Fibroblast of lung (primary cell): Measurements from ENCODE around the gene ANXA3. TPM values are rescaled to one million over a fixed set of nuclear protein-coding genes. Genes with fewer than 3 reads are reported as not detected.

Source experiments
- DNase-seq, 2 donors: peaks; one replicate each; pipeline versions ENCODE4 v3.0.0 to v3.0.0-alpha.2; 2010; ENCODE audit warnings: low read depth in 2 of 2
- H2AFZ ChIP-seq: 2 replicates; pipeline ENCODE4 v1.5.1; 2012; ENCODE audit warnings: low read length, control low read depth, inconsistent platforms
- H3K27ac ChIP-seq: 2 replicates; pipeline ENCODE4 v1.5.1; 2011; ENCODE audit warnings: low read length, control low read depth; ENCODE audit not compliant: insufficient read depth
- H3K27me3 ChIP-seq: 2 replicates; pipeline ENCODE4 v1.5.1; 2011; ENCODE audit warnings: mild to moderate bottlenecking, low read length; ENCODE audit not compliant: control insufficient read depth, insufficient read depth
- H3K36me3 ChIP-seq: 2 replicates; pipeline ENCODE4 v1.5.1; 2011; ENCODE audit warnings: low read length; ENCODE audit not compliant: control insufficient read depth, insufficient read depth
- H3K4me1 ChIP-seq: 2 replicates; pipeline ENCODE4 v1.5.1; 2011; ENCODE audit warnings: low read length; ENCODE audit not compliant: control insufficient read depth, insufficient read depth; ENCODE audit errors: extremely low read depth
- H3K4me2 ChIP-seq: 2 replicates; pipeline ENCODE4 v1.5.1; 2011; ENCODE audit warnings: low read length, control low read depth; ENCODE audit not compliant: insufficient read depth; ENCODE audit errors: extremely low read depth
- H3K4me3 ChIP-seq, 4 experiments: fragments of 200-600 bp in 1 of 4; sonication (generic) in 1 of 4; replicated peaks in 1 of 4; 2 replicates each; pipeline ENCODE4 v1.5.1; 2011 to 2016; ENCODE audit warnings: low read length in 4 of 4, low read depth in 3 of 4, mild to moderate bottlenecking in 3 of 4, control low read depth in 2 of 4, inconsistent platforms in 1 of 4, mixed read lengths in 1 of 4; ENCODE audit not compliant: insufficient read depth in 1 of 4; ENCODE audit errors: control extremely low read depth in 1 of 4
- H3K79me2 ChIP-seq: 2 replicates; pipeline ENCODE4 v1.5.1; 2012; ENCODE audit warnings: mild to moderate bottlenecking, low read length, inconsistent platforms; ENCODE audit not compliant: control insufficient read depth, insufficient read depth
- H3K9ac ChIP-seq: 2 replicates; pipeline ENCODE4 v1.5.1; 2011; ENCODE audit warnings: mild to moderate bottlenecking, low read length, control low read depth; ENCODE audit not compliant: insufficient read depth
- H3K9me3 ChIP-seq: 2 replicates; pipeline ENCODE4 v1.5.1; 2012; ENCODE audit warnings: low read depth, low read length; ENCODE audit not compliant: control insufficient read depth, insufficient read depth
- H4K20me1 ChIP-seq: 2 replicates; pipeline ENCODE4 v1.5.1; 2011; ENCODE audit warnings: low read length; ENCODE audit not compliant: control insufficient read depth, insufficient read depth; ENCODE audit errors: extremely low read depth
- EZH2 ChIP-seq: IDR thresholded peaks from 2 replicates; pipeline ENCODE4 v1.5.1; 2012; ENCODE audit warnings: low read length, control low read depth, mild to moderate bottlenecking; ENCODE audit errors: missing control alignments
- polyA plus RNA-seq, 2 donors: library from polyadenylated mRNA; depleted of rRNA in 1 of 2; stranded (reverse) in 1 of 2; unstranded in 1 of 2; fragments of >200 nt; gene quantifications; 2 replicates each; pipeline ENCODE4 v1.2.1, GENCODE V29; 2011 to 2012; ENCODE audit warnings: missing spikeins in 1 of 2
- total RNA-seq: library from RNA; depleted of rRNA; stranded (reverse); fragments of >200 nt; gene quantifications from 2 replicates; pipeline ENCODE4 v1.2.1, GENCODE V29; 2014
- TF ChIP-seq, protein P1 (sequence below), 2 donors: IDR thresholded peaks in 1 of 2; conservative IDR thresholded peaks in 1 of 2; 1 replicate in 1 of 2; 2 replicates in 1 of 2; pipeline ENCODE4 v1.5.1; 2011 to 2012; ENCODE audit warnings: low read length in 2 of 2, control low read depth in 1 of 2, inconsistent platforms in 1 of 2, low read depth in 1 of 2, mild to moderate bottlenecking in 1 of 2

Gene ANXA3
- total and polyA plus RNA-seq, 2 donors (not counting 1 experiment from before 2014, with no cell fraction given) = 9.7 to 9.9 TPM

DNA sequence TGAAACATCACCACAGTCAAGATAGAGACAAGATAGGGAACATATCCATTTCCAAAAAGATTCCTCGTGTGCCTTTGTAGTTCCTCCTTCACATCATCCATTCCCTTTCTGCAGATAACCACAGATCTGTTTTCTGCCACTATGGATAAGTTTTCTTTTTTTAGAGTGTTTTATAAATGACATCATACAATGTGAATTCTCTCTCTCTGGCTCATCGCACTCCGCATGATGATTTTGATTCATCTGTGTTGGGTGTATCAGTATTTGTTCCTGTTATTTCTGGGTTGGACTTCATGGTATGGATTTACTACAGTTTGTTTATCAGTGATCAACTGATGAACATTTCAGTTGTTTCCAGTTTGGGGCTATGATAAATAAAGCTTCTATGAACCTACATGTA is 23.2 kb upstream of the ANXA3 start:
- Histone ChIP-seq H3K79me2 (no peaks in the 10 kb centered on the region), H3K9ac (no peak overlapping the region), H2AFZ (no peak overlapping the region), H3K4me2 (no peak overlapping the region), H4K20me1 (no peaks in the 10 kb centered on the region), H3K4me3 (no peak overlapping the region), H3K4me1 (peaks cover 13% of the 10 kb centered on the region), H3K27ac (peak overlapping the region; percentile 20), H3K9me3 (no peaks in the 10 kb centered on the region), H3K27me3 (no peaks in the 10 kb centered on the region), H3K36me3 (no peaks in the 10 kb centered on the region)
- DNase-seq = peak in 1 of 2 donors; percentile 66
- TF ChIP-seq EZH2 = no peak
- TF ChIP-seq, protein P1, sequence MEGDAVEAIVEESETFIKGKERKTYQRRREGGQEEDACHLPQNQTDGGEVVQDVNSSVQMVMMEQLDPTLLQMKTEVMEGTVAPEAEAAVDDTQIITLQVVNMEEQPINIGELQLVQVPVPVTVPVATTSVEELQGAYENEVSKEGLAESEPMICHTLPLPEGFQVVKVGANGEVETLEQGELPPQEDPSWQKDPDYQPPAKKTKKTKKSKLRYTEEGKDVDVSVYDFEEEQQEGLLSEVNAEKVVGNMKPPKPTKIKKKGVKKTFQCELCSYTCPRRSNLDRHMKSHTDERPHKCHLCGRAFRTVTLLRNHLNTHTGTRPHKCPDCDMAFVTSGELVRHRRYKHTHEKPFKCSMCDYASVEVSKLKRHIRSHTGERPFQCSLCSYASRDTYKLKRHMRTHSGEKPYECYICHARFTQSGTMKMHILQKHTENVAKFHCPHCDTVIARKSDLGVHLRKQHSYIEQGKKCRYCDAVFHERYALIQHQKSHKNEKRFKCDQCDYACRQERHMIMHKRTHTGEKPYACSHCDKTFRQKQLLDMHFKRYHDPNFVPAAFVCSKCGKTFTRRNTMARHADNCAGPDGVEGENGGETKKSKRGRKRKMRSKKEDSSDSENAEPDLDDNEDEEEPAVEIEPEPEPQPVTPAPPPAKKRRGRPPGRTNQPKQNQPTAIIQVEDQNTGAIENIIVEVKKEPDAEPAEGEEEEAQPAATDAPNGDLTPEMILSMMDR (conservative IDR thresholded peaks at IDR 0.05 in 1 of 2, IDR thresholded peaks at IDR 0.05 in 1 of 2; ENCODE audit: low read depth in 1 of 2, low read length in 2 of 2) = no peak

DNA sequence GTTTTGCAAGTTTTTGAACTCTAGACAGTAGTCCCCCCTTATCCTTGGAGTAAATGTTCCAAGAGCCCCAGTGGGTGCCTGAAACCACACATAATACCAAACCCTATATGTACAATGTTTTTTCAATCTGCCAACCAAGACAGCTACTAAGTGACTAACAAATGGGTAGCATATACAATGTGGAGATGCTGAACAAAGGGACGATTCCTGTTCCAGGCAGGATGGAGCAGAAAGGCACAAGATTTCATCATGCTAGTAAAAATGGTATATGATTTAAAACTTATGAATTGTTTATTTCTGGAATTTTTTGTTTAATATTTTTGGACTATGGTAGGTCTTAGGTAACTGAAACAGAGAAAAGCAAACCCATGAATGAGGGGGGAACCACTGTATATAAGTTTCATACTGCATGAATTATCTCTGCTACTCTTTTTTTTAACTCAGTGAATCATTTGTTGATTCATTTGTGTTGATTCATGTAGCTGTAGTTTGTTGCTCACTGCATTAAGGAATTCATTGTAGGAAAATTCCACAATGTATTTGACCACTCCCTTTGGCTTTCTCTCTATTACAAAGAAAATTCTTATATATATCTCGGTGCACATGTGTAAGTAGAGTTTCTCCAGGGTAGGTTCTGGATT is 21.9 kb upstream of the ANXA3 start:
- no peaks in the 10 kb centered on the region for H3K36me3 ChIP-seq
- H2AFZ ChIP-seq = no peak overlapping the region
- DNase-seq = peak; percentile 46 to 55
- TF ChIP-seq, protein P1 (conservative IDR thresholded peaks at IDR 0.05 in 1 of 2, IDR thresholded peaks at IDR 0.05 in 1 of 2; ENCODE audit: low read depth in 1 of 2, low read length in 2 of 2) = no peak
- no peak overlapping the region for H3K9ac ChIP-seq
- H3K4me1 ChIP-seq = peaks cover 13% of the 10 kb centered on the region
- peak overlapping the region; percentile 41 for H3K27ac ChIP-seq
- no peaks in the 10 kb centered on the region for H3K27me3 ChIP-seq
- H3K4me2 ChIP-seq = peak overlapping the region; percentile 15
- H4K20me1 ChIP-seq = no peaks in the 10 kb centered on the region
- H3K4me3 ChIP-seq = no peak overlapping the region
- no peaks in the 10 kb centered on the region for H3K79me2 ChIP-seq
- H3K9me3 ChIP-seq = no peaks in the 10 kb centered on the region

DNA sequence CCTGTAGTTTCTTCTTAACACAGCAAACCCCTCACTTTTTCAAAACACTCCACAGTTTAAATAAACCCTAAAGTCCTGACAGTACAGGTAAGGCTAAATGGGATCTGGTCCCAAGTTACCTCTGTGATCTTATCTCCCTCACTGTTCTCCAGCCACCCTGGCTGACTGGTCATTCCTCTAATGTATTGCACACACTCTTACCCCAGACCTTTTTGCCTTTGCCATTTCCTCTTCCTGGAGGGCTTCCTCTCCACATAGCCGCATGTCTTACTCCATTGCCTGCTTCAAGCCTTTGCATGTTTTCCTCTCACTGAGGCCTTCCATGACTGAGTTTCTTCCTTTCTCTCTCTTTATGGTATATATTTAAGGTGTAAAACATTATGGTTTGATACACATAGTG is 19.5 kb upstream of the ANXA3 start:
- Histone ChIP-seq H3K4me2 (no peak overlapping the region), H3K79me2 (no peaks in the 10 kb centered on the region), H4K20me1 (no peaks in the 10 kb centered on the region), H3K9me3 (no peaks in the 10 kb centered on the region), H3K4me1 (peaks cover 13% of the 10 kb centered on the region), H2AFZ (no peak overlapping the region), H3K27me3 (no peaks in the 10 kb centered on the region), H3K9ac (no peak overlapping the region), H3K4me3 (no peak overlapping the region), H3K27ac (no peak overlapping the region), H3K36me3 (no peaks in the 10 kb centered on the region)
- TF ChIP-seq EZH2 = no peak
- TF ChIP-seq, protein P1 (conservative IDR thresholded peaks at IDR 0.05 in 1 of 2, IDR thresholded peaks at IDR 0.05 in 1 of 2; ENCODE audit: low read depth in 1 of 2, low read length in 2 of 2) = no peak
- DNase-seq = no peak
